ENCODE measurements around the gene LRRC23. TPM values are rescaled to one million over a fixed set of nuclear protein-coding genes. Genes with fewer than 3 reads are reported as not detected.

Gene LRRC23
- total RNA-seq, 1 experiment from 2014 or later: 8.0 TPM

- Histone ChIP-seq H3K4me2 (ENCODE audit: low read length) (no peak overlapping the region), H3K27ac (ENCODE audit: low read depth, low read length) (peak overlapping the region; percentile 93), H3K27me3 (ENCODE audit: insufficient read depth, low read length) (no peaks in the 10 kb centered on the region), H4K20me1 (ENCODE audit: insufficient read depth) (no peaks in the 10 kb centered on the region), H3K9me3 (ENCODE audit: control insufficient read depth in 1 of 2, insufficient read depth in 1 of 2, low read depth in 1 of 2, low read length in 2 of 2) (no peaks in the 10 kb centered on the region), H3K9ac (ENCODE audit: low read length) (0 out of 2 replicates have a peak overlapping the region, but pooled peaks have one; percentile 93), H3K9me2 (ENCODE audit: insufficient read depth) (no peaks in the 10 kb centered on the region), H3K4me3 (replicated peaks in 1 of 2; ENCODE audit: low read depth in 1 of 2, low read length in 2 of 2) (no peak overlapping the region), H2AFZ (ENCODE audit: low read depth, low read length, poor library complexity, severe bottlenecking) (no peak overlapping the region), H3K36me3 (ENCODE audit: control insufficient read depth in 1 of 2, insufficient read depth in 2 of 2, low read length in 2 of 2) (peaks cover 13 to 27% of the 10 kb centered on the region in 2 experiments; a peak in 3 of 4 replicates), H3K79me2 (ENCODE audit: insufficient read depth, low read length) (peaks cover 9% of the 10 kb centered on the region; the same call in 1 of the 2 replicates), H3K4me1 (ENCODE audit: control insufficient read depth in 1 of 2, insufficient read depth in 2 of 2, low read length in 2 of 2) (peaks cover 12 to 50% of the 10 kb centered on the region in 2 experiments; a peak in 3 of 4 replicates)
- POLR2A ChIA-PET: interaction anchor here (0.8 to 1.2 kb wide), 4 partner anchors 13 to 70 kb away, joined by 3 to 4 read pairs (median 4); no protein-coding TSS in a partner anchor
- no peak for TF ChIP-seq ZNF274 (IDR thresholded peaks at IDR 0.05; ENCODE audit: low read depth, low read length)
- TF ChIP-seq CEBPB (IDR thresholded peaks at IDR 0.05; ENCODE audit: low read depth): no peak
- TF ChIP-seq POLR2AphosphoS5 (IDR thresholded peaks at IDR 0.05; ENCODE audit: low read depth, low read length): 0 out of 2 replicates have a peak, but pooled peaks have one; percentile 8
- DNase-seq (ENCODE audit: low read depth, low spot score): no peak
- no TSS peak for BruUV-seq (replicated peaks)
- no peak for ATAC-seq
- CTCF ChIA-PET: interaction anchor here (2.3 kb wide), 1 partner anchor 13 kb away, joined by 23 read pairs; no protein-coding TSS in a partner anchor
- RAD21 ChIA-PET (ENCODE audit: low non-redundant PET in 1 of 2, low total read pairs in 2 of 2, uncharacterized antibody in 2 of 2, unreplicated experiment in 2 of 2): no interaction called here
- intact Hi-C loops (cut with micrococcal nuclease): loop anchor here (2.0 kb wide), 1 partner anchor 14 kb away; no protein-coding TSS in a partner anchor
Measured at GRCh38 chr12:6939191-6939540, 34.5 kb downstream of the LRRC23 start.

GRCh38 chr12:6941267-6941666 lies 36.6 kb downstream of the LRRC23 start:
- no peaks in the 10 kb centered on the region for H3K9me2 ChIP-seq (ENCODE audit: insufficient read depth)
- peaks cover 16% of the 10 kb centered on the region for H3K79me2 ChIP-seq (ENCODE audit: insufficient read depth, low read length)
- H2AFZ ChIP-seq (ENCODE audit: low read depth, low read length, poor library complexity, severe bottlenecking): no peak overlapping the region
- H3K4me3 ChIP-seq (replicated peaks in 1 of 2; ENCODE audit: low read depth in 1 of 2, low read length in 2 of 2): no peak overlapping the region
- H3K9ac ChIP-seq (ENCODE audit: low read length): no peak overlapping the region
- ChIA-PET CTCF (interaction anchor here (1.3 kb wide), 1 partner anchor 68 kb away, joined by 3 read pairs; the partner anchor contains the start of gene SPSB2), POLR2A (interaction anchor here (1.2 to 6.2 kb wide), 3 partner anchors 16 to 71 kb away, joined by 3 to 106 read pairs (median 6); partner anchors contain the start of genes SPSB2 and TPI1), RAD21 (ENCODE audit: low non-redundant PET in 1 of 2, low total read pairs in 2 of 2, uncharacterized antibody in 2 of 2, unreplicated experiment in 2 of 2) (no interaction called here)
- peaks cover 24 to 70% of the 10 kb centered on the region in 2 experiments for H3K4me1 ChIP-seq (ENCODE audit: control insufficient read depth in 1 of 2, insufficient read depth in 2 of 2, low read length in 2 of 2)
- H3K27me3 ChIP-seq (ENCODE audit: insufficient read depth, low read length): no peaks in the 10 kb centered on the region
- H4K20me1 ChIP-seq (ENCODE audit: insufficient read depth): no peaks in the 10 kb centered on the region
- no peak for TF ChIP-seq YY1 (IDR thresholded peaks at IDR 0.05; ENCODE audit: extremely low read depth, insufficient replicate concordance, low read depth, low read length)
- no peak for TF ChIP-seq TCF7L2 (IDR thresholded peaks at IDR 0.05; ENCODE audit: borderline replicate concordance, extremely low read depth, insufficient read depth, insufficient read length)
- no peak for TF ChIP-seq CEBPB (IDR thresholded peaks at IDR 0.05; ENCODE audit: low read depth)
- TF ChIP-seq RAD21 (IDR thresholded peaks at IDR 0.05; ENCODE audit: low read depth): no peak
- no peak for TF ChIP-seq SRF (IDR thresholded peaks at IDR 0.05; ENCODE audit: low read depth)
- no peak for TF ChIP-seq ELF1 (IDR thresholded peaks at IDR 0.05; ENCODE audit: borderline replicate concordance, low read depth)
- no peak for TF ChIP-seq EZH2phosphoT487 (IDR thresholded peaks at IDR 0.05; ENCODE audit: borderline replicate concordance)
- TF ChIP-seq, protein P1, sequence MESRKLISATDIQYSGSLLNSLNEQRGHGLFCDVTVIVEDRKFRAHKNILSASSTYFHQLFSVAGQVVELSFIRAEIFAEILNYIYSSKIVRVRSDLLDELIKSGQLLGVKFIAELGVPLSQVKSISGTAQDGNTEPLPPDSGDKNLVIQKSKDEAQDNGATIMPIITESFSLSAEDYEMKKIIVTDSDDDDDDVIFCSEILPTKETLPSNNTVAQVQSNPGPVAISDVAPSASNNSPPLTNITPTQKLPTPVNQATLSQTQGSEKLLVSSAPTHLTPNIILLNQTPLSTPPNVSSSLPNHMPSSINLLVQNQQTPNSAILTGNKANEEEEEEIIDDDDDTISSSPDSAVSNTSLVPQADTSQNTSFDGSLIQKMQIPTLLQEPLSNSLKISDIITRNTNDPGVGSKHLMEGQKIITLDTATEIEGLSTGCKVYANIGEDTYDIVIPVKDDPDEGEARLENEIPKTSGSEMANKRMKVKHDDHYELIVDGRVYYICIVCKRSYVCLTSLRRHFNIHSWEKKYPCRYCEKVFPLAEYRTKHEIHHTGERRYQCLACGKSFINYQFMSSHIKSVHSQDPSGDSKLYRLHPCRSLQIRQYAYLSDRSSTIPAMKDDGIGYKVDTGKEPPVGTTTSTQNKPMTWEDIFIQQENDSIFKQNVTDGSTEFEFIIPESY (IDR thresholded peaks at IDR 0.05; ENCODE audit: extremely low read depth, insufficient replicate concordance, low read length): no peak
- TF ChIP-seq, protein P2, sequence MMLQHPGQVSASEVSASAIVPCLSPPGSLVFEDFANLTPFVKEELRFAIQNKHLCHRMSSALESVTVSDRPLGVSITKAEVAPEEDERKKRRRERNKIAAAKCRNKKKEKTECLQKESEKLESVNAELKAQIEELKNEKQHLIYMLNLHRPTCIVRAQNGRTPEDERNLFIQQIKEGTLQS (IDR thresholded peaks at IDR 0.05): no peak
- peak overlapping the region; percentile 26; the same call in 1 of the 2 replicates for H3K27ac ChIP-seq (ENCODE audit: low read depth, low read length)
- ATAC-seq: no peak
- no TSS peak for BruUV-seq (replicated peaks)
- no peak overlapping the region for H3K4me2 ChIP-seq (ENCODE audit: low read length)
- DNase-seq (ENCODE audit: low read depth, low spot score): no peak
- intact Hi-C loops (cut with micrococcal nuclease): loop anchor here (10.0 kb wide), 1 partner anchor 104 kb away; no protein-coding TSS in a partner anchor
- H3K36me3 ChIP-seq (ENCODE audit: control insufficient read depth in 1 of 2, insufficient read depth in 2 of 2, low read length in 2 of 2): peaks cover 8 to 9% of the 10 kb centered on the region in 2 experiments; a peak in 2 of 4 replicates
- no peaks in the 10 kb centered on the region for H3K9me3 ChIP-seq (ENCODE audit: control insufficient read depth in 1 of 2, insufficient read depth in 1 of 2, low read depth in 1 of 2, low read length in 2 of 2)

All from HCT116 (cell line).